HG03108 (cell line): Measurements from ENCODE around the gene CCDC187.

ENCODE experiments used
- ATAC-seq: cut with Tn5 transposase; IDR thresholded peaks from one replicate; pipeline ENCODE4 v1.9.1; 2021; ENCODE audit warnings: moderate library complexity; ENCODE audit not compliant: unreplicated experiment

The CCDC187 gene

DNA sequence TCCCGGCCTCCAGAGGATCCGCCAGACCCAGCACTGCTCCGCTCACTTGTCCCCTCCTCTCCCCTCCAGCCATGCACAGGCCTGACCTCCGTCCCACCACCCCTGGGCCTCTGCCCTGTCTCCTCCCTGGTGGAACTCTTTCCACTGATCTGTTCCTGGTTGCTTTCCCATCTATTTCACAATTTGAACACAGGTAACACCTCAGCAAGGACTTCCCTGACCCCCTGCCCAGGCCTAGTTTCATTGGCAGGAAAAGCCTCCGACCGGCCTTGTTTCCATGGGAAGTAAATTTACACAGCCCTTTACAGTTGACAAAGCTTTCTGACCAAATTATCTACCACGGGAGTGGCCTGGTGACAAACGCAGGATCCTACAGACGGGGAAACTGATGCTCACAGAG lies 73.1 kb downstream of the CCDC187 start:
- no peak for ATAC-seq

DNA sequence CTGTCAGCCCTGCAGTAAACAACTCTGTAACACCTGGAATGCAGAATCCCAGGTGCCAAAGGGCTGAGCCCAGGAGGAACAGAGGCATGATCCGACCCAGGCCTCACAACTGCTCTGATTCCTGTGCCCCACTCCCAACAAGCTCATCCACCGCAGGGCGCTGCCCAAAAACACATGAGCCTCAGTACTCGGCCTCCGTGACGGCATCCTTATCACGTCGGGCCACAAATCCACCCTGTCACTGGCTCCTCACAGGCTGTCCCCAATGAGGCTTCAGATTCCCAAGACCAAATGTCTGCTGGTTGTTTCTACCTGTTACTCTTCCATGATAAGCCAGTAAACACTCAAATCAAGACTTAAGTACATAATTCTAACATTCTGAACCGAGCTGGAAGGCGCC lies 73.5 kb downstream of the CCDC187 start:
- ATAC-seq = no peak

- ATAC-seq = no peak
Measured at GRCh38 chr9:136229096-136230065, 74.5 kb downstream of the CCDC187 start.

DNA sequence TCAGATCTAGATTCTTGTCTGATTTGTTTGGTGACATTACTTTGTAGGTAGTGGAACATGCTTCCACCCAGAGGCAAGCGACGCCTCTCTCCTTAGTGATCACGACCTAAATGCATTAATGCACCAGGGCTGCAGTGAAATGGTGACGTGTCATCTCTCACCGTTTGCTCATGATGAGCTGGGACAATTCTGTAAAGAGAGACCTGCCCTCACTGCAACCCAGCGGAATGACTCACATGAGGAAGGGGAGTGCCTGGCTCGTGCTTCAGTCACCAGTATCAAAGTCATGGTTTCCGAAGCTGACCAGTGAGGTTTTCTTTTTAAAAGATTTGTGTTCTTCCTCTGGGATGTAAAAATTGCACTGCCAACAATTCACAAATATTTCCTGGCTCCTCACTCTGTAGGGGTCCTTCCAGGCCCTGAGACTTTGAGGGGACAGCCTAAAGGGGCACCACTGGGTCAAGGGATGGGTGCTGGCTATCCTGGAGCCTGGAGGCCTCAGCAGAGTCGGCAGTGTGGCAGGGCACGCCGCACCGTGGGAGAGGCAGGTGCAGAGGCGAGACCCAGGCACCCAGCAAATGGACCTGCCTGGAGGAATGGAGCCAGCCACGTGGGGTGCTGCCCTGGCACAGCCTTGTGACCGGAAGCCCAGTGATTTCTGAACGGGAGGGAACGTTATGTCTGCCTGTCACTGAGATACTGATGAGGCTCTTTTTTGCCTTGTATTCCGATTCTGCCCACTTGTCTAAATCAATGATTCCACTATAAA lies 75.6 kb downstream of the CCDC187 start:
- ATAC-seq = no peak

- ATAC-seq = no peak
Measured at GRCh38 chr9:136226680-136227407, 77.0 kb downstream of the CCDC187 start.

DNA sequence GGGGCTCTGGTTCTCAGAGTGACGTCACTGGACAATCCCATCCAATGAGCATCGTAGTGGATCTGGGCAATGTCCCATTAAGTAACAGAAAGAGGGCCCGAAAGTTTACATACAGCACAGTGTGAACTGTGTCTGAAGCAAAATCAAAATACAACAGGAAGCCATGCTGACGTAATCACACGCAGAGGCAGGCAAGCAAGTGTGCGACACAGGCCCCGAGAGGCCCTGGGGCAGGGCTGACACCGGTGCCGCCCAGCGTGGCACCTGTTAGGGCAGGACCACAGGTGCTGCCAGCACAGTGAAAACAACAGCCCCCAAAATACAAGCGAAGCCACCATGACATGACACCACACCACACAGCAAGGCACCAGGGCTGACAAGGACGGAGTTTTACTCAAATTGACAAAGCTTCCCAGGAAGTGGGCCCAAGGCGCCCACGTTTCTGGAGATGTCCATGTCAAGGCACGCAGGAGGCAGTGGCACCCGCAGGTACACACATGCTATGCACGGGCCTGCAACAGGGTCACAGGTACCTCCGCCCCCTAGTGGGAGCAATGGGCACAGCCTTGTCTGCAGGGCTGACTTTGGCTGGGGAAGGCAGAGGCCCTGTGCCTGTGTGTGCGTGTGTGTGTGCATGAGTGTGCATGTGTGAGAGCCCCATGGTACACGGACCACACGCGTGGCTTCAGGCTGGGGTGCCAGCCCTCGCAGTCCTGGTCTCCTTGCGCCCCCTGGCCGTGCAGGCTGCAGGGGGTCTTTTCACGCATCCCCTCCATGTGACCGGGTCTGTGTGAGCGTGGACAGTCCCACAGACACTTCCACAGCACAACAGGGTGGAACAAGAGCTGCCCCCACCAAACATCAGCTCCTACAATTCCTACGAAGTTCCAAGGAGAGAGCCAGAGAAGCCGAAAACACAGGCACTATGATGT lies 77.9 kb downstream of the CCDC187 start:
- ATAC-seq = peak; percentile 67

DNA sequence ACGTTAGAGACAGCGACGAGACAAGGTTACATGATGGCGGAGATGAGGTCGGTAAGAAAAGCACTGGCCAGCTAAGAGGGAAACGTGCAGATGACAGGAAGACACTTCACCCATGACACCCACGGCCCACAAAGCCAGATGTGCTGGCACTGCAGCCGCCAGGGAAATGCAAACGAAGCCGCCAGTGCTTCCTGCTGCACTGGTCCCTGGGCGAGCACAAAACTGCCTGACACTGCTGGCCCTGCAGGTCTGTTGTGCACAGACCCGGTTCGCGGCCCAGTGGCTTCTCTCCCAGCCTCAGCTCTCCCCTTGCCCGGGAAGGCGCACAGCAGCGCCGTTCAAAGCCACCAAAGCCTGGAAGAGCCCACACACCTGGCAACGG lies 78.5 kb downstream of the CCDC187 start:
- ATAC-seq = peak; percentile 43

GRCh38 chr9:136223871-136224640 lies 79.8 kb downstream of the CCDC187 start:
- ATAC-seq = no peak

GRCh38 chr9:136222906-136223285 lies 81.0 kb downstream of the CCDC187 start:
- no peak for ATAC-seq

DNA sequence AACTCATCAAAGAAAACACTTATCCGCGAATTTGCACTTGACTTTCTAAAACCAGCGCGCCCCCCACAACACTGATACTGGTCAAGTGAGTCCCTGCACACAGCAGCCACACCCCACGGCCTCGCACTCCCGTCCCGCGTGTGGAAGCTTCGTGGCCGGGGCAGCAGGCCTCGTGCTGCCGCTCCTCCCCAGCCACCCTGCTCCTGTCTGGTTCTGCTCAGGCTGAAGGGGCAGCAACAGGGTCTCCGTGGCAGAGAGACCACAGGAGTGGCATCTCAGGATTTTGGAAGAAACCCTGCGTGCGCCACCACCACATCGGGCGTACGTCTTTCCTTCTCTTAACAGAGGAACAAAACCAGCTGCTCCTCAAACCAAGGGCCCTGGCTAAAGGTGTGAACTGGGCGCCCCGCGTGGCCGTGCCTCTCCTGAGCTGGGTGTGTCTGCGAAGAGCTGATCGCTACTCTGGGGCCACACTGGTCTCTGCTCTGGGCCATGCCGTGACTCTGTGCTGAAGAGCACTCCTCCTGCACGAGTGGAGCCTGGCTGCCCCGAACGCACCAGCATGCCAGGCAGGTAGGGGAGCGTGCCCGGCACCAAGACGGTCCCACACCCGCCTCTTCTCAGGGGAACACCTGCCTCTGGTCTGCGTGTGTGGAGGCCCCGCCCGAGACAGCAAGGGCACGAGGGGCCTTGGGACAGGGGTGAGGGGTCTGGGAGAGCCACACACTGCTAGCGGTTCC lies 81.6 kb downstream of the CCDC187 start:
- ATAC-seq = no peak

DNA sequence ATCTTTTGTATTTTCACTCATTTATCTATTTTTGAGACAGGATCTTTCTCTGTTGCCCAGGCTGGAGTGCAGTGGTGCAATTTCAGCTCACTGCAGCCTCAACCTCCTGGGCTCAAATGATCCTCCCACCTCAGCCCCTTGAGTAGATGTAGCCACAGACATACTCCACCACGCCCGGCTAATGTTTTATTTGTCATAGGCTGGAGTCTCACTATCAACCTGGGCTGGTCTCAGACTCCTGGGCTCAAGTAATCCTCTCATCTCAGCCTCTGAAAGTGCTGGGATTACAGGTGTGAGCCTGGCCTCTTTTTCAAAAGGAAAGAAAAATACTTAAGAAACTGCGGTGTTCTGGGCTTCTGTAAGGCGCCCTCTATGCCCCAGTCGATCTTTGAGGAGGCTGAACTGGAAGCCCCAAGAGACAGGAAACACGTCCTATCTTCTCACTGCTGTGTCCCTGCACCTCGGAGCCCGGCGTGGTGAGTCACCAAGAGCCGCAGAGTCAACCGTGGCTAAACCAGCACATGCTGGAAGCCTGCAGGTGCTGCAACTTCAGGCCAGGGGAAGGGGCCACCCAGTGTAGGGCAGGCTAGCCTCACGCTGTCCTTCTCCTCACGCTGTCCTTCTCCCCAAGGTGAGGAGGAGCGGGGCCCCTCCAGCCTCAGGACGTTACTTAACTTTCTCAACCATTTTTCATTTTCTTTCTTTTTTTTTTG lies 83.7 kb downstream of the CCDC187 start:
- ATAC-seq = no peak

GRCh38 chr9:136219276-136219675 lies 84.6 kb downstream of the CCDC187 start:
- ATAC-seq = no peak

- no peak for ATAC-seq
Measured at GRCh38 chr9:136218673-136219072, 85.2 kb downstream of the CCDC187 start.

DNA sequence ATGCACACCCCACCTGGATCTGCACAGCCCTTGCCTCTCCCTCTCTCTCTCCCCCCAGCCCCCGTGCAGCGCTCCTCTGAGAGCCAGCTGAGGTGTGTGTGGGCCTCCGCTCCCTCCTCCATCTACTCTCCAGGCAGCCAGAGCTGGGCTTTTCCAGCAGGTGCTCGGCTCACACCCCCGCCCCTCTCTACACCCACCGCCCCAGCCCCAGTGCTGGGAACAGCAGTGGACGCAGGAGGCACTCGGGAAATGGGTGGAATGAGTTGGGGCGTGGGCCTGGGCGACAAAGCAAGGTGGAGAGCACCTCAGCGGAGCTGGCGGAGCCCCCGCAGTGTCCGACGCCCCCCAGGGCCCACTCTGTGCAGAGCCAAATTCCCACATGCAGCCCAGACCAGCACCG lies 85.6 kb downstream of the CCDC187 start:
- no peak for ATAC-seq

DNA sequence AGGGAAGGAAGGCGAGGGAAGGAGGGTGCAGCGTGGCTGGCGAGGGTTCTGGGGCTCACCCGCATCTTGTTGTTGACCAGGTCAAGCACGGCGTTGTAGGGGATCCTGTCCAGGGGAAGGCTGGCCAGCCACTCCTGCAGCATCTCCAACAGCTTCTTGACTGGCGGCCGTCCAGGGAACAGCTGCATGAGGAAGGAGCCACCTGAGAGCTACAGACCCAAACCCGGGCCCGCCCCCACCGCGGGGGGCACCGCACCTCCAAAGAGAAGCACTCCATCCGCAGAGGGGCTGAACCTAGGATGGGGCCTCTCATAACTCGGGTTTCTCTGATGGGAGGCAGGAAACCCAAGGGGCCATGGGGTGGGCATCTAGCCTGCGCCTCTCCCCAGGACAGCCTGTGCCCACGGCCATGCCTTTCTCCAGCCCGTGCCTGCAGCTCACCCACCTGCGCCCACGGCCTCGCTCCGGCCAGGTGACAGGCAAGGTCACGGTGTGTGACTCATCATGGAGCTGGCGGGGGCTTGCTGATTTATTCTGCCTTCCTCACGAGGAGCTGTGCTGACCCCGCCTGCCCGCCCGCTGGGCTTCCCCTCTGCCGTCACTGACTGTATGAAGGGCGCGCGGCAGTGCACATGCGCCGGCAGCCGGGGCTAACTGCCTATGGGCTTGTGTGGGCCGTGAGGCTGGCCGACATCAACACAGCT lies 87.2 kb downstream of the CCDC187 start:
- ATAC-seq = no peak

DNA sequence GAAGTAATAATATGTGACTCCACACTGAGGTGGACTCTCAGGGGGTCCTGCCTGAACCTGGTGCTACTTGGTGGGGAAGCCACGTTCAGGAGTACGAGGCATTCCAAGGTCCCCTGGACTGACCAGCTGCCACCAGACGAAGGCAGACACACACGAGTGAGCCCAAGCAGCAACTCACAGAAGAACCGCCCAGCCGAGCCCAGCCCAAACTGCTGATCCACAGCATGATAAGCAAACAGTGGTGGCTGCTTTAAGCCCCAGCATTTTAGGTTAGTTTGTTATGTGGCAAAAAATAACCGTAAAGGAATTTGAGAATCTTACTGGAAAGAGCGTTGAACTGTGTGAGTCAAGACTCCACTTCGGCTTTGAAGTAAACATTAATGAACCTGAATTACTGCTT lies 90.2 kb downstream of the CCDC187 start:
- ATAC-seq = no peak

GRCh38 chr9:136212345-136212950 lies 91.4 kb downstream of the CCDC187 start:
- no peak for ATAC-seq
